Cerebellar cortex (tissue), 1 donor: ENCODE measurements around the gene PSMB11.
A peak's percentile ranks its signal among the peaks of the same experiment; 100 is the strongest.

ENCODE experiments used
- DNase-seq: peaks from one replicate; pipeline ENCODE4 v3.0.0-alpha.2; 2015; ENCODE audit warnings: low spot score

PSMB11 gene

DNA sequence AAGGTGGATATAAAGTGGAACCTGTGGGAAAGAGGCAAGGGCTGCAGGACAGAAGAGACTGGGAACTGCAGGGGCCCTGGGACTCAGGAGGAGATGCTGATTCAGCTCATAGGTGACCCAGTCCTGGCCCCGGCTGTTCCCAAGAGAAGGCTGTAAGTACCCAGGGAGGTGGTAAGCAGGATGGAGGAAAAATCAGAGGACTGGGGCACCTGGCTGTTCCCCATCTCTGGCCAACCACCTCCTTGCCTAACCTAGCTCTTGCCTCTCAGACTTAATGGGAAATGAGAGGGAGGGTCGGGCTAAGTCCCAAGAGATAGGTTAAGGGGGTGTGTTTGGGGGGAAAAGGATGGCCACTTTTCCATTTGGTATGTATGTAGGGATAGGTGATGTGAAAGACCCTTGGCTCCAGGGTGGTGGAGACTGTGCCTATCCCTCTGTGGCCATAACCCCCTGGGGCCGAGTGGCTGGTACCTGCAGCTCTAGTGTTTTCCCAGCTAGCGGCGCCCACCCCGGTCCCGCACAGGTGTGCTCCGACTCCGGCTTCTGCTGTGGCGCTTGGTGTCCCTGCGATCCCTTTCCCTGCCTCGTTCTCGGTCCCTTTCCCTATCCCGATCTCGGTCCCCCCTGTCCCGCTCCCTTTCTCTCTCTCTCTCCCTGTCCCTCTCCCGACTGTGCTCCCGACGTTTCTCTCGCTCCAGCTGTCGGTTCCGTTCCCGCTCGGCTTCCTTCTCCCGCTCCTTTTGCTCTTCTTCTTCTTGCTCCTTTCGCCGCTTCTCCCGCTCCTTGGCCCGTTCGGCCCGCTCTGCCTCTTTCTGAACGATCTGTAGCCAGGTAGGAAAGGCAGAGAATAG, 16.9 kb downstream of the PSMB11 start:
- DNase-seq: peak; percentile 67

DNA sequence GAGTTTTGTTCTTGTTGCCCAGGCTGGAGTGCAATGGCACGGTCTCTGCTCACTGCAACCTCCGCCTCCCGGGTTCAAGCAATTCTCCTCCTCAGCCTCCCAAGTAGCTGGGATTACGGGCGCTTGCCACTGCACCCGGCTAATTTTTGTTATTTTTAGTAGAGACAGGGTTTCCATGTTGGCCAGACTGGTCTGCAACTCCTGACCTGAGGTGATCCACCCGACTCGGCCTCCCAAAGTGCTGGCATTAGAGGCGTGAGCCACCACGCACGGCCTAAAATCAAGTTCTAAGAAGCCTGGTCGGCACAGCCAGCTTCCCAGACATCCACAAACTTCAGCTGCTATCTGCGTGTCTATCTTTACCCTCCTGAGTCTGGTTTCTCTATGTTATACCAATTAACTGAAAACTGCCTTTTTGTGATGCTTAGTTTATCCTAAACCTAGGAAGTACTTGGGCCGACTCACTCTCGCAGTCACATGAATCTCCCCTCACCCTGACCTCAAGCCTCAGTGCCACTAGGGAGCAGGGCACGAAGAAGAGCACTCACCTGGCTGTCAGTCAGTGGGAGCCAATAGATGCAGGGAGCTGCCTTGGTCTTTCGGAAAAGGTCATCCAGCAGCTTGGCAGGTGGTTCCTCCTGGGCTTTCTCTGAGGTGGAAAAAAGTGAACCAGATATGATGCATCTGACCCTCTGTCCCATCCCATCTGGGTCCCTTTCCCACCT, 18.7 kb downstream of the PSMB11 start:
- DNase-seq: no peak

DNA sequence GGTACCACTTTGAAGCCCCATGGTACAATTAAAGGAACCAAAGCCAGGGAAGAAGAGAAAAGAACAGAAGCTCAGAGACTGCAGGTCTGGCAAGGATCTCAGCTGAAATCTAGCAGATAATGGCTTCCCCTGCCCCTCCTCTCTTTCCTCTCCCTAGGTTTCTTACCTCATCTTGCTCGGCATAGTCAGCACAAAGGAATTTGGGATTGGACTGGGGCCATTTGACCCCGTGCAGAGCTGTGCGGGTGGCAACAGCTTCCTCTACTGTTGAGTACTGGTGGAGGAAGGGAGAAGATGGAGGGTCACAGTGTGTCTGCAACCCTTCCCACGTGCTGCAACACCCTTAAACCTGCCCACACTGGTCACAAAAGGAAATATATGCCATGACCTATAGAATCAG, 20.0 kb downstream of the PSMB11 start:
- no peak for DNase-seq

DNA sequence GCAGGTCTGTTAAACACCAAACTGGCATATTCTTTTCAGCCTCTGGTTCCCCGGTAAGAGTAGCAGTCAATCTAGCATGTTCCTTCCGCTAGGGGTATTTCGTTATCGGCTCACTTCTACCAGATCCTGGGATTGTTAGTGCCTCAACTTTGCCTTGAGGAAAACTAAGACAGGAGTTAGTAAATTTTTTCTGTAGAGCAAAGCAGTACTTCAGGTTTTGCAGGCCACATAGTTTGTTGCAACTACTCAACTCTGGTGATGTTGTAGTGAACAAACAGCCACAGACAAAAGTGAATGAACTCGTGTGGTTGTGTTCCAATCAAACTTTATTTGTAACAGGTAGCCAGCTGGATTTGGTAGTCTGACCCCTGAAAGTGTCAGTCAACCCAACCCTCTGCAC, 21.6 kb downstream of the PSMB11 start:
- no peak for DNase-seq

DNA sequence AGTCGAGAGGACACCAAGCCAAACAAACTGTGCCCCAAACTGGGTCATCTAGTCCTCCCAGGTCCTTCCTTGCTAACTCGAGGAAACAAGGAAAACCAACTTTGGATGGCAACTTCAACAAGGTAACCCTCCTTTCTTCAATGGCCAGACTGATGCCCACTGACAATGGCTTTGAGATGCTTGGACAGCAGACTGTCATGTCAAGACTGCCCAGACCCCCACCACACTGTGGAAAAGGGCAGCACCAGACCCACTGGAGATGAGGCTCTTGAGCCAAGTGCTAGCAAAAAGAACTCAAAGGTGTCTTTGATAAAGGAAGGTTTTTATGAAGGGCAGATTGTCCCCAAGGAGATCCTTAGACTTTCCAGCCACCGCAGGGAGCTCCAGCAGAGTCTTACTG, 24.4 kb downstream of the PSMB11 start:
- no peak for DNase-seq

DNA sequence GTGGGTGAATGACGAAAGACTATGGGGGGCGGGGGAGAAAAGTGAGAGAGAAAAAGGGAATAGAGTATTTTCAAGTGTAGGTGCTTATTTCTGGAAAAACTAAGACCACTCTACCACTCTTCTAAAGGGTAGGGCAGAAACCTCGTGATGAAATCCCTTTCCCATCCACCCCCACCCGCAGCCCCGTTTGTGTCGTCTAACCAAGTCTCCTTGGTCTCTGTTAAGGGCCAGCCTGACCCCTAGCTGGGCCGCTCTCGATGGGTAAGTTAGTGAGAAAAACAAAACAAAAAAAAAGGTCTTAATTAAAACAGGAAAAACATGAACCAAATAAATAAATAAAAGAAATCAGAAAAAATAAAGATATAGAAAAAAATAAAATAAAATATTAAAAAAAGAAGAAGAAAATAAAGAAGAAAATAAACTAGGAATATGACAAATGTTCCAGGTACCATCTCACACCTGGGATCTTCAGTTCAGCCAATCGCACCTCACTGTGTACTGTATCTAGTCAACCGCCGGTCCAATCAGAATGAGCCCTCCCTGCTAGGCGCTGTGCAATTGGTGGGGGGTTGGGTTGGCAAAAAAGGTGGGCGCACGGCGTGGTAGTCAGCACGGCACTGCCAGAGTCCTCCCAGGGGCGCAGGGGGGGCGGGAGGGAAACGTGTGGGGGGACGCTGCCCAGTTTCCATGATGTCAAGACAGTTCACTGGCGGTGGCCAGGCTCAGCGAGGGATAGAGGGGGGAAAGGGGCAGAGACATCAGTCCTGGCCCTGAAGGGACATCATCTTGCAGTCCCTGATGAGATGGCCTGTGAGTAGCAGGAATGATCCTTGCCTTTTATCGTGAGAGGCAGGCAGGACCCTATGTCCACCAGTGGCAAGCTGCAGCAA, 25.1 kb downstream of the PSMB11 start:
- DNase-seq: no peak

DNA sequence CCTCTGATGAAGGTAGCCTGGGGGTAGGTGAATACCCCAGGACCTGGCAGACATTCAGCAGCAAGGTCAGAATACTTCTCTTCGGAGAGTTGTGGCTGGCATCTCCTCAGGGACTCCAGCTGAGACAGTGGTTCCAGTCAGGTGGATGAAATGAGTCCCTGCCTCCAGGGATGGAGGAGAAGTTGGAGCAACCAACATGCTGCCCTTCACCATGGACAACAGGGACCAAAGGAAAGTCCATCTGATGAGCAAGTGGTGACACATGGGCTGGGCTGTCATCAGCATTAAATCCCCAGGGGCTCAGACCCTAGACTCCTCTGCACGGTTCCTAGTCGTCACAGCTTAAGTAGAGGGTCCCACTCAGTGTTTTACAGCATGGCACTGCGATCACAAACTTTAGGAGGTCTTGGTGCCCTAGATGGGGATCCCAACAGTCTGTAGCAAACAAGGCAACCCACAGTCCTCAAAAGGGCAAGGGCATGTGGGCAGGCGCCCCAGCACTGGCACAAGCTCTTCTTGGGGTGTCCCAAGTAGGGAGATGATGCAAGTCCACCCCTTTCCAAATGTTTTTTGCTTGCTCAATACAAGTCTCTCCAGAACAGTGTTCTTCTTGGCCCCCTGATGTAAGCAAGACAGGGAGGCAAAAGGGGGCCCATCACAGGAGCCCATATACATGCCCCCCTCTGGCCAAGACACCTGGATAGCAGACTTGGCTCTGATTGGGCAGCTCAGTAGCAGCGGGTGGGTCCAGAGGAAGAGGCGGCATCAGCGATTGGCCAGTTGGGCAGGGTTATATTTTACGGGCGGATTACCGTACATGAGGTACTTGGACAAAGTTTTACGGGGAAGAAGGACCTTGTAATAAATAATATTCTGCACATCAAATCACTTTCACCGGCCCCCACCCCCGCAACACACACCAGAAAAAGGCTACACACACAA, 26.1 kb downstream of the PSMB11 start:
- DNase-seq: no peak

DNA sequence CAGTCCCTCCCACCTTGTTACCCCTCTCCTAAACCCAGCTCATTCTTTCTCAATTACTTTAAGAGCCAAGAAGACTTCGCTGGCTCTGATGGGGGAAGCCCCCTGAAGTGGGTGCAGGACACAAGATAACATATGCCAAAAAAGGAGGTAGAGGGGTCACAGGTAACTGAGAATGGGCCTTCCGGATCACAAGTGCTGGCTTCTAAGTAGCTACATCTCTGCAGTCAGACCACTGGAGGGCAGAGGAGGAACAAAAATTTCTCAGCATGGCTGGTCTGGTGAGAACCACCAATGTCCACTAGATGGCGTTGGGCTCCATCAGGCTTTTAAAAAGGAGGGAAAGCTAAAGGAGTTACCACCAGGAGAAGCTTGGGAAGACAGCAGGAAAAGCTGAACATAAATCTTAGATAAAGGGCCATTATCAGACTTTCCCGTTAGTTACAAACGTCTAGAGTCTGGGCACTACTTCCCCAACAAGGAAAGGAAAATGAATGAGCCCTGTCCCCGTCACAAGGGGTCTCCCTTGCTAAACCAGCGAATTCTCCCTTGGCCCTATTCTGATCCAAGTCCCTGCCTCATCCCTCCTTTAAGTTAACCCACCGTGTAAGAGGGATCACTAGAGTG, 26.9 kb downstream of the PSMB11 start:
- peak; percentile 96 for DNase-seq

DNA sequence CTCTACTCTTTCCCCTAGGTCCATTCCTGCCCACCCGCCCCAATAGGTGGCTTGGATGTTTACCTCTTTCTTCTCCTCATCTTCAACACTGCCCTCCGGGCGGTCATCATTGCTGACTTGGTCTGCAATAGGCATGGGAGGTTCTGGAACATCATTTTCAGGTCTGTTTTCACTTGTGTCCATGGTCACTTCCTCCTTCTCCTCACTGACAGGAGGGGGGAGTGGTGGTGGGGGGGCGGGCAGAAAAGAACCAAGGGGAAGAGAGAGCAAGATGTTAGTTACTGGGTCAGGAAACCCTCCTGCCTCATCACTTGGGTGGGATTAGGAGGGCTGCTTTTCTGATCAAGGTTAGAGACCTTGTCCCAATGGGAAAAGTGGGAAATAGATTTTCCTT, 27.4 kb downstream of the PSMB11 start:
- no peak for DNase-seq

DNA sequence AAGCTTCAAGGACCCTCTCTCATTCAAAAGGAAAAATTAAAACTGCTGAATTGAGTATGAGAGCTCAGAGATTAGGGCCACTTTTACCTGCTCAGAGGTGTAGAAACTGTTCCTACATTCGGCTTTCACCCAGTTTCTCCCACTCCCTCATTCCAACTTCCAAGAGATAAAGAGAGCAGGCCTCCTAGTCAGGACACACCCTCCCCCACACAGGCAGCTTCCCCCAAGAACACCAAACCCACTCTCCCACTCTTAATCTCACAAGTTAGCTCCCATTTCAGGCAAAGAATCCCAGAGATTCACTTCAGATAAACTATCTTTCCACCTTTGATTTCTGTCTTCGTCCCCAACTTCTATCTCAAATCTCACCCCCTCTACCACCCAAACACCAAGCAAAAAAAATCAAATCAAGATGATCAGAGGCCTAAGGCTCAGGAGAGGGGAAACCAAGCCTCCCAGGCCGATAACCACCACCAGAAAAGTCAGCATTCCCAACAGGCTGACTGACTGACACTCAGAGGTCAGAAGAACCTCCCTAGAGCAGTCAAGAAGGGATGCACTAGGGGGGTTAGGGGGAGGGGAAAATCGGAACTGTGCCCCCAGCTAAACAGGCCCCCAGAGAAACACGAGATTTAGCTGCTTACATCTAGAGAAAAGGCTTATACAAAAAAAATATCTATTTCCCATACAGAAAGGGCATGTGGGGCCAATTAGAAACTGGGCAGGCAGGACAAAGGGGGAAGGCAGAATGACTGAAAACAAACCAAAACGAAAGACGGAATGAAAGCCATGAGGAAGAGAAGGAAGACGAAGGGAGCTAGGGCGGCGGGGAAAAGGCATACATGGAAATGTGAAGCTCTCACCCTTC, 28.5 kb downstream of the PSMB11 start:
- no peak for DNase-seq

DNA sequence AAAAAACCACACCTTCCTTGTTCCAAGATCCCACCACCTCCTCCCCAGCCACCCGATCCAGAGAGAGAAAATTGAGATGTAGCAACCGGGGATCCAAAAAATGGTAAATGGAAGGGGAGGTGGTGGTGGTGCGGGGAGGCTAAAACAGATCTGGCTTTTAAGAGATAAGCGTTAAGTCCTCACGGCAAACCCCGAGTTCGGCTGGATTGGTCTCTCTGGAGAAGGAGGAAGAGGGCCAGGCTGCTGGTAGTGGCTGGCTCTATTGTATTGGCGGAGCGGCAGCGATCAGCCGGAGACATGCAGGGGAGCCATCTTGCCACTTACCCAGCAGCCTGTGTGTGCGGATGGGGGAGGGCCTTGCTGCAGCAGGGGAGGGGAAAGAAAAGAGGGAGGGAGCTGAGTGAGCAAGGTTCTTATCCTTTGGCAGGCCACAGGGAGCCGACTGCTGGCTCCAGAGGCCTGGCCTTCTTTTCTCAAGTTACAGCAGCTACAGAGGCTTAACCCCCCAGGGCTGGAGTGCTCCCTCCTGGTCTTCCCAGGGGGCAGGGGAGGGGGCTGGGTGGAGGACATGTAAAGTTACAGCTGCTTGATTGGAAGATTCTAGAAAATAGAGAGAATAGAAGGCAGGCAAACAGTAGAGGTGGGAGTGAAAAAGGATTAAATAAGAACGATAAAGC, 29.4 kb downstream of the PSMB11 start:
- DNase-seq: peak; percentile 92

DNA sequence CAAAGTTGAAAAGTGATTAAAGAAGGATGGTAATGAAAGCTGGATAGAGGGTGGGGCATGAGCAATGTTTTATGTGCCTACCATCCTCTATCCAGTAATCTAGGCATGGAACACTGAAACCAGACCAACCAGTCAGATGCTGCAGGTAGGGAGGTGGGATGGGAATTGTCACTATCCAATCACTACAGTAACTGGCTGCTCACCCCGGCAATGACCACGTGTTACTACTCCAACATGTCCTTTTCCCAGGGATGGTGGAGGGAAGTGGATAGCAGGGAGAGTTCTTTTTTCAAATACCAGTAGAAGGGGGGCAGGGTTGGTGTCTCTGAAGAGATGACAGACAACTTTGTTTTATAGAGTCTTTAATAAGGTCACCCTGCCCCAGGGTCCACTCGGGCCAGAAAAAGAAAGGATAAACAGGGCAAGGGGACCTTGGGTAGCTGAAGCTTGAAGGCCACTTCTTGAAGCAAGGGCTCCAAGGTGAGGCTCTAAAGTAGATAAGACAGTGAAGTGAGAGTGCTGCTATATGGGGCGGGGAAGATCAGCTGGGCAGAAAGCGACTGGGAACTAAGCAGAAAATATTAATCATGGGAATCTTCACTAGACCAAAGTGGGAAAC, 30.0 kb downstream of the PSMB11 start:
- DNase-seq: no peak

DNA sequence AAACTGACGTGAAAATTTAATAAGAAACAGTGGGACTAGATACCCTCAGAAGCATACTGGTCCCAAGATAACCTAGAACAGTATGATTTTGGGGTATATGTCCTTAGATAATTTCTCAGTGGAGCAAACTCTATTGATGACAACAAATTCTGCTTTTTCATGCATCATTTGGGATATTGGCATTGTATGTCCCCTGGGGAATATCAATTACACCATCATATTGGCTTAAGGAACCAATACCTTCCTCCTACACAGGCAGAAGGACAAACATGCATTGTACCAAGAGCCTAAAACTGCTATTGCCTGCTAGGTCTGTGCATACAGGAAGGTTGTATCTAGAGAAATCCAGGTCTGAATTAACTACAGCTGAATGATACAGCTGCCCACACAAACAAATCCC, 32.9 kb downstream of the PSMB11 start:
- DNase-seq: no peak

DNA sequence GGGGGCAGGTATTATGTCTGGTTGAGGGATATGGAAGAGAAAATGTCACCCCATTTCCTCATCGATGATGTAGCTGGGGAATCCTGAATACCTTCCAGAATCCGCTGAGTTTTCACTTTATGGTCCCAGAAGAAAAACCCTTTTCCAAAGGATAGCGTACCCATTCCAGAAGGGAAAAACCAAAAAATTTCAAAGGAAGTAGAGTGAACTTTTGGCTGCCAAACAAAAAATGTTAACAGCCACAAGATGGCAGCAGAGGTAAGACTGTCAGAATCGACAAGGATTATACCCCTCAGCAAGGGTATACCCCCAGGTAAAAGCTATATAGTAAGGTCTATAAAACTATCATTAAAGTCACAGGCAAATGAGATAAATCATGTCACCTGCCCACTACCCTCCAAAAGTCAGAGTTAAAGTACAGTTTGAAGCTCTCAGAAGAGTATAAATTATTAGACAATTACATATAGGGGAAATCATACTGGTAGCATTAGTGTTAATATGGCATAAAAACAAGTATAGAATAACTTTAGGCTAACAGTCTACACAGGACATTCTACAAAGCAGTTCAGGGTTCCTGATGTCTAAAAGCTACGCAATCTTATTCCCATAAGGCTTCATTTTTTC, 34.9 kb downstream of the PSMB11 start:
- no peak for DNase-seq

DNA sequence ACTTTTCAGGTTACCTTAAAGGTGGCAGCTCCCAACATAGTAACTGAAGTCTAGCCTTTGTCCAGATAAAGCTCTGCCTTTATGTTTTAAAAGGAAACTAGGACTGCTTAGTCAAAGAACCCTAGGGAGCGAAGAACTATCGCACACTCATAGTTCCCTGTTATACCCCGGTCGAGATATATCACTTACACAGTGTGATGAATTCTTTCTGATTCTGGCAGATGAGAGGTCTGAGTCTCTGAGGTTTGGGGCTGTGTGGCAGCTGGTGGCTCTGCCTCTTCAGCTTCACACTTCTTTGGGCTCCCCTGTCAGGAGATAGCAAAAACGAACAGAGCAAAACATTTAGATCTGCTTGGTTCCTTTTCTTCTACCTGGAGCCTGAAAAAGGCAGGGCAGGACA, 36.0 kb downstream of the PSMB11 start:
- DNase-seq: no peak

DNA sequence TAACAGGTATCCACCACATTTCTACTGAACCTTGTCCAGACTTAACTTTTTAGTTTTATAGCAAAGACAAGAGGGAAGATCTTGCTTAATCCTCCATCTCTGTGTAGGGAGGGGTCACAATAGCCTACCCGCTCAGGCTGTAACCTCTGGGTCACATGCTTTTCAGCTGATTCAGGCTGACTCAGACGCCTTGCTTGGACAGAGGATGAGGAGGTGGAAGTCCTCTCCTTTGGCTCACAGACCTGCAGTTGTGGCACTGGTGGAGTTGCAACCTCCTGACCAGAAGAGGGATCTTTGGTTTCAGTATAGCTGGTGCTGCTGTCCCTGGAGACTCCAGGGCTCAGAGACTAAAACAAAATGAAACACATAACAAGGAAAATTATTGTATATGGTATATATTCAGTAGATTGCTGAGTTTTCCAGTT, 36.7 kb downstream of the PSMB11 start:
- DNase-seq: no peak

DNA sequence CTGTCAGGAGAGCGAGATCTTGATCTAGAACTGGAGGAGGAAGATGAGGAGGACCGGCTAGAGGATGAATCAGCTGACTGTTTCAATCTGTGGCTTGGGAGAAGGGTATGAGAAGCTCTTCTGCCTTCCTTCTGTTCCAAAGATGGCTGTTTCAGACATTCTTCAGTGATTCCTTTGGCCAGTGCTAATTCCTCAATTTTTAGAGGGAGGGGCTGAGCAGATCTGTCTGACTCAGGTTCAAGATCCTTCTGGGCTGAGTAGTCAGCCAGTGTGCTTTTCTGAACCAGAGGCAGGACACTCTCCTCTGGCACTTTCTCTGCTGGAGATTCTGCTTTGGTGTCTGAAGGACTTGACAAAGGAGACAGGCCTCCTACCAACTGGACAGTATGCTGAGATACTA, 37.7 kb downstream of the PSMB11 start:
- DNase-seq: no peak

DNA sequence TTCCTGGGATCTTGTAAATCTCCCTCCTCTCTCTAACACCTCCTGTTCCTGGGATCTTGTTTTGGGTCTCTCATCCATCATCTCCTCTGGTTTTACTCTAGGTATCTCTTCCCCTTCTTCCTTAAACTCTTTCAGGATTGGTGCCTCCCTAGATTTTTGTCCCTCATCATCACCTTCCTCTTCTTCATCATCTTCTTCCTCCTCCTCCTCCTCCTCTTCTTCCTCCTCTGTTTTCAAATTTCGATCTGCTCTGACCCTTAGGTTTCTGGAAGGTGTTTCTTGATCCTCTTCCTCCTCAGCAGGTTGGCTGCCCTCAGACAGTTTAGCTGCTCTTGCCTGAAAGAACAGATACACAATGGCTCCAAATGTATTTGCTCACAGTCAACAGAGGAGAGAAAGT, 38.5 kb downstream of the PSMB11 start:
- no peak for DNase-seq
